ENCODE measurements around the gene PON3.

GRCh38 chr7:95318501-95319100, 77.6 kb downstream of the PON3 start:
- TF ChIP-seq CTCF (IDR thresholded peaks at IDR 0.05) = no peak
- no peak for TF ChIP-seq POLR2A (IDR thresholded peaks at IDR 0.05)
